NCI-H1694 treated with DMSO at 0.1 percent for 48 hours (cell line): Measurements from ENCODE around the gene NDUFA11.
A peak's percentile ranks its signal among the peaks of the same experiment; 100 is the strongest.

Source experiments
- DNase-seq: peaks from one replicate; lab custom pipeline; 2025; lab: John Stamatoyannopoulos, UW

Gene NDUFA11

GRCh38 chr19:5908773-5909442, 5.3 kb upstream of the NDUFA11 start:
- no peak for DNase-seq

- DNase-seq = no peak
Observed at GRCh38 chr19:5907241-5907640, 3.7 kb upstream of the NDUFA11 start.

GRCh38 chr19:5905114-5905778, 1.7 kb upstream of the NDUFA11 start:
- no peak for DNase-seq

GRCh38 chr19:5904352-5905113, 943 bp upstream of the NDUFA11 start, which contains the start of gene VMAC:
VMAC (plus strand) TSS chr19:5904872; CDS start chr19:5904891, 19 bp downstream.
- peak; percentile 99 for DNase-seq

- no peak for DNase-seq
Observed at GRCh38 chr19:5903056-5903623, 450 bp downstream of the NDUFA11 start.

- no peak for DNase-seq
Observed at GRCh38 chr19:5900976-5901375, 2.6 kb downstream of the NDUFA11 start.

GRCh38 chr19:5899728-5900526, 3.7 kb downstream of the NDUFA11 start:
- DNase-seq = no peak

- DNase-seq = no peak
Observed at GRCh38 chr19:5897189-5897969, 6.2 kb downstream of the NDUFA11 start.

GRCh38 chr19:5896365-5897076, 7.1 kb downstream of the NDUFA11 start:
- no peak for DNase-seq

- DNase-seq = no peak
Observed at GRCh38 chr19:5895890-5896289, 7.7 kb downstream of the NDUFA11 start.

GRCh38 chr19:5895409-5895808, 8.2 kb downstream of the NDUFA11 start:
- no peak for DNase-seq

- no peak for DNase-seq
Observed at GRCh38 chr19:5894704-5895349, 8.8 kb downstream of the NDUFA11 start.

GRCh38 chr19:5893907-5894703, 9.5 kb downstream of the NDUFA11 start:
- DNase-seq = no peak

- DNase-seq = no peak
Observed at GRCh38 chr19:5893296-5893903, 10.2 kb downstream of the NDUFA11 start.

GRCh38 chr19:5892772-5893275, 10.8 kb downstream of the NDUFA11 start:
- DNase-seq = no peak

- DNase-seq = no peak
Observed at GRCh38 chr19:5891938-5892771, 11.4 kb downstream of the NDUFA11 start.

GRCh38 chr19:5891572-5891937, 12.0 kb downstream of the NDUFA11 start:
- DNase-seq = no peak
